EH (cell line): ENCODE measurements around the gene SRPK3.

ENCODE experiments used
- DNase-seq: peaks from one replicate; pipeline ENCODE4 v3.0.0-alpha.2; 2015; ENCODE audit warnings: low read depth

Gene SRPK3

DNA sequence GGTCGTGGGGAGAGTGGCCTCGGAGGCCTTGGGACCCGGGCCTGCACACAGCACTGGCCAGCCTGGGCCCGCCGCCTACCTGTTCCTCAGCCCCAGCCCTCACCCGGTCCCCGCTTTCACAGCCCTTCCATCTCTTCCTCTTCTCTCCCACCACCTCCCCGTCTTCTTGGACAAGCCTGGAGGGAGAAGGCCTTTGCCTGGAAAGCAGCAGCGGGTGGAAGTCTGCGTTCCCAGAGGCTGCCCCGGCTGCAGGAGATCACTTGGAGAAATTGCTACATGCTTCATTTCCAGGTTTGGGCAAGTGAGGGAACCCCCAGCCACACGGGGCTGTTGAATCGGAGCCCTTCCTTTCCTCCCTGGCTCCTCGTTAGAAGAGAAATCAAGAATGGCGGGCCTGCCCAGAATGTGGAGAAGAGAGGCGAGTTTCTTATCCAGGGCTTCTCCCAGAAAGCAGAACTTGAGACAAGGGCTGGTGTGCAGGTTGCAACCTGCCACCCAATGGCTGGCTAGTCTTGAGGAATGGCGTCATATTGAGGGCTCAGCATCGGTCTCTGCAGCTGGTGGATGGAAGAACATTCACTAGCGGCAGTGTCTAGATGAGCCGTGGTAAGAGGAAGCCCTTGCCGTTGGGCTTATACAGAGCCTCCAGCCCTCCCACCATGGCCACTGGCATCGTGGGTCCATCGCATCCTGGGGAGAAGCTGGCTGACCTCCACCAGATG is 50.7 kb downstream of the SRPK3 start:
- no peak for DNase-seq

- DNase-seq: no peak
Observed at GRCh38 chrX:153832728-153833127, 51.9 kb downstream of the SRPK3 start.
